ENCODE results near the gene IL31RA. TPM values are rescaled to one million over a fixed set of nuclear protein-coding genes. Genes with fewer than 3 reads are reported as not detected.

Gene IL31RA
- total RNA-seq, 1 experiment from 2014 or later: 3.2 TPM

DNA sequence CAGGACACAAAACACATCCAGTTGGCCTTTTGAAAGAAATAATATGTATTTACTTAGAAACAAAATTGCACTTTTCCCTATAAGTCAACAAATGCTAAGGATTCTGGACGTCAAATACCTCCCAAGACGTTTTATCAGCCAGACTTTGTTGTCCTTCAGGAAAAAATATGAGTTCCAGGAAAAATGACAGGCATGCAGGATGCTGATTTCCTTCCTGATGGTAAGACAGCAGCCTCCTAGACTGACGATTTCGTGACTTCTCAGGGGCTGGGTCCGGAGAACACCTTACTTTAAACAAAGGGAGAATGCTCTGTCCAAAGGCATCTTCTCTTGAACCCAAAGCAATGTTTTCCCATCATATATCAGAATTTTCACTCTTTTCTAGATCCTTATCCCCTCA lies 74.6 kb downstream of the IL31RA start:
- CTCF ChIA-PET: no interaction called here
- H3K36me3 Mint-ChIP-seq (ENCODE audit: insufficient read depth, unreplicated experiment): peaks cover 6% of the 10 kb centered on the region

GRCh38 chr5:55926476-55926875 lies 75.3 kb downstream of the IL31RA start:
- no peak for DNase-seq
- Mint-ChIP-seq H3K27me3 (ENCODE audit: unreplicated experiment) (no peaks in the 10 kb centered on the region), H3K36me3 (ENCODE audit: insufficient read depth, unreplicated experiment) (peaks cover 6% of the 10 kb centered on the region), H3K27ac (ENCODE audit: unreplicated experiment) (no peak overlapping the region), H3K4me1 (ENCODE audit: low read depth, unreplicated experiment) (peaks cover 3% of the 10 kb centered on the region), H3K4me3 (ENCODE audit: low read depth, unreplicated experiment) (no peak overlapping the region), H3K9me3 (ENCODE audit: low read depth, unreplicated experiment) (no peaks in the 10 kb centered on the region)
- CTCF ChIA-PET: no interaction called here
- BruUV-seq (replicated peaks): no TSS peak
- intact Hi-C loops (cut with micrococcal nuclease; ENCODE audit: unreplicated experiment): loop anchor here (10.0 kb wide), 1 partner anchor 582 kb away; no protein-coding TSS in a partner anchor
- TF ChIP-seq CTCF (IDR thresholded peaks at IDR 0.05; ENCODE audit: unreplicated experiment): no peak

More for the DNA sequence above, 74.6 kb downstream of the IL31RA start:
- H3K27ac Mint-ChIP-seq (ENCODE audit: unreplicated experiment): no peak overlapping the region
- no peak for DNase-seq
- TF ChIP-seq CTCF (IDR thresholded peaks at IDR 0.05; ENCODE audit: unreplicated experiment): no peak
- H3K9me3 Mint-ChIP-seq (ENCODE audit: low read depth, unreplicated experiment): no peaks in the 10 kb centered on the region
- no TSS peak for BruUV-seq (replicated peaks)
- no peaks in the 10 kb centered on the region for H3K27me3 Mint-ChIP-seq (ENCODE audit: unreplicated experiment)
- intact Hi-C loops (cut with micrococcal nuclease; ENCODE audit: unreplicated experiment): loop anchor here (10.0 kb wide), 1 partner anchor 581 kb away; no protein-coding TSS in a partner anchor
- H3K4me1 Mint-ChIP-seq (ENCODE audit: low read depth, unreplicated experiment): peaks cover under 1% of the 10 kb centered on the region
- no peak overlapping the region for H3K4me3 Mint-ChIP-seq (ENCODE audit: low read depth, unreplicated experiment)

DNA sequence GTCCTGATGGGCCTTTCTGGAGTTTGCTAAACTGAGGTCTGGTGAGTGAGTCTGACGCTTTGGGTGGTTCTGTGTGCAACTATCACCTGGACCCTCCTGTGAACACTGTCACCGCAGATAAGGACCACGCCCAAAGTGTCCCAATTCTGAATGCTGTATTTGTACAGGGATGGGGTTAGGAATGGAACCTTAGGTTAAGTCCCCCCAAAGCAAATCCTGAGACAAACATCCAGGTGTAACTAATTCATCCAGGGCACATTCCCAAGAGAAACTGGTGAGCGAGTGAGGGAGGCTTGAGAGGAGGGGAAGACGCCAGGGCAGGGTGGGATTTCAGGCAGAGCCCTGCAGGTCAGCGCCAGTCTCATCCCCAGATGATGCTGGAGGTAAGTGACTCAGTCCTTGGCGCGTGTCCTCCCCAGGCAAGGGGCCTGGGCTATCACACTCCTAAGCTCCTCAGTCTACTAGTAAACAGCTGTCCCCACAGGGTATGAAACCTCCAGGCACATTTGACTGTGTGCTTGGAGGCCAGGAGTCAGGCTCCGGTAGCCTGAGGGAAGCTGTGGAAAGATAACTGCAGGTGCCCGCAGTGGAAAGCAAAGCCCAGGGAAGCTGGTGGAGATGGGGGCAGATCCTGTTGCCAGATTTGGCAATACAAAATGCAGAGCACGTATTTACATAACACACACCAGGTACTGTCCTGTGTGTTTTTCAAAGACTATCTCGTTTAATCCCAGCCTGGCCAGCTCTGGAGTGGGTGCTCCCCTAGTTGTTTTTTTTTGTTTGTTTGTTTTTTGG lies 76.9 kb downstream of the IL31RA start:
- intact Hi-C loops (cut with micrococcal nuclease; ENCODE audit: unreplicated experiment): loop anchor here (10.0 kb wide), 1 partner anchor 583 kb away; no protein-coding TSS in a partner anchor
- Mint-ChIP-seq H3K27ac (ENCODE audit: unreplicated experiment) (no peak overlapping the region), H3K9me3 (ENCODE audit: low read depth, unreplicated experiment) (no peaks in the 10 kb centered on the region), H3K4me1 (ENCODE audit: low read depth, unreplicated experiment) (peaks cover 18% of the 10 kb centered on the region), H3K27me3 (ENCODE audit: unreplicated experiment) (no peaks in the 10 kb centered on the region), H3K4me3 (ENCODE audit: low read depth, unreplicated experiment) (no peak overlapping the region), H3K36me3 (ENCODE audit: insufficient read depth, unreplicated experiment) (peaks cover 7% of the 10 kb centered on the region)
- CTCF ChIA-PET: no interaction called here
- TF ChIP-seq CTCF (IDR thresholded peaks at IDR 0.05; ENCODE audit: unreplicated experiment): no peak
- no TSS peak for BruUV-seq (replicated peaks)
- no peak for DNase-seq

DNA sequence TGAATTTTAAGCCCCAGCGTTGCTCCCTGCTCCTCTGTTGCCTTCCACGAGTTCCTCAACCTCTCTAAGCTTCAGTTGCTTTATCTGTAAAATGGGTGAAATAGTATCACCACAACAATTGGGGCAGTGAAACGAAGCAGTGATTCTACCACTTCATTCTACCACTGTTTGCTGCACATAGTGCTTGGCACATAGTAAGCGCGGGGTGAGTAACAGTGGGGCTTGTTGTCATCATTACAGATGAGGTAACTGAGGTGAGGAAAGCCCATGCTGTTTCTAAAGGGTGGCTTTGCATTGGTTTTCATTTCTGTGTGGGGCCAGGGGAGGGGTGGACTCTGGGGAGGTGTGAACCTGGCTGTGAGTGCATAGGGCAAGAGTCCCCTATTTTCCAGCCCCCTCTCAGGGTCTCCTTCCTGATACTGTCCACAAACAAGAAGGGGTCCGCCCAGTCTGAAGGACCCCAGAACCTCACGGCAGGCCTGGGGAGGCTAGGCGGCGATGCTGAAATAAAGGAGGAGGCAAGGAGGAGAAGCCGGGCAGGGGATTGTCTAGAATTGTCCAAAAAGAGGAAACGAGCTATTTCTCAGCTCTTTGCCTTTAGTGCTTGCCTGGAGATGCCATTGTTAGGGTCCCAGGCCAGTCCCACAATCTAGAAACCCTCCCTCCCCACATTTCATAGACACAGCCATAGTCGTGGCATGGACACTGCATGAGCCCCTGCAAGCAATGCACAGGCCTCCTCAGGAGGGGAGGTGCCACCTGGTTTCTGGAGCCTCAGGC lies 78.1 kb downstream of the IL31RA start:
- intact Hi-C loops (cut with micrococcal nuclease; ENCODE audit: unreplicated experiment): loop anchor here (10.0 kb wide), 1 partner anchor 584 kb away; no protein-coding TSS in a partner anchor
- DNase-seq: no peak
- no TSS peak for BruUV-seq (replicated peaks)
- Mint-ChIP-seq H3K36me3 (ENCODE audit: insufficient read depth, unreplicated experiment) (peaks cover 16% of the 10 kb centered on the region), H3K4me1 (ENCODE audit: low read depth, unreplicated experiment) (peaks cover 30% of the 10 kb centered on the region), H3K27ac (ENCODE audit: unreplicated experiment) (no peak overlapping the region), H3K4me3 (ENCODE audit: low read depth, unreplicated experiment) (no peak overlapping the region), H3K27me3 (ENCODE audit: unreplicated experiment) (no peaks in the 10 kb centered on the region), H3K9me3 (ENCODE audit: low read depth, unreplicated experiment) (no peaks in the 10 kb centered on the region)
- CTCF ChIA-PET: no interaction called here
- TF ChIP-seq CTCF (IDR thresholded peaks at IDR 0.05; ENCODE audit: unreplicated experiment): no peak

Data from Calu3 (cell line).